Activated T-cell treated with anti-CD3 and anti-CD28 coated beads, Interleukin-2, amount 50 U/mL, for 72 hours (primary cell): Measurements from ENCODE around the gene KRTAP10-3. TPM values are rescaled to one million over a fixed set of nuclear protein-coding genes. Genes with fewer than 3 reads are reported as not detected.

ENCODE experiments used
- ATAC-seq, 2 donors: fragments of 150-1000 bp; cut with Tn5 transposase; replicated peaks in 1 of 2; 2 replicates each; pipeline ENCODE4 v1.10.0; 2021; ENCODE audit warnings: moderate library complexity in 2 of 2, mild to moderate bottlenecking in 1 of 2
- DNase-seq, 2 donors: peaks; one replicate each; pipeline ENCODE4 v3.0.0; 2021 to 2022; ENCODE audit warnings: mixed read lengths in 1 of 2
- H3K27ac Mint-ChIP-seq: one replicate; pipeline ENCODE4 v1.8.0; 2022; ENCODE audit warnings: mild to moderate bottlenecking, moderate library complexity, mixed read lengths
- H3K27me3 Mint-ChIP-seq: one replicate; pipeline ENCODE4 v1.8.0; 2022; ENCODE audit warnings: low read depth, mixed read lengths
- H3K36me3 Mint-ChIP-seq, 2 donors: one replicate each; pipeline ENCODE4 v1.8.0; 2022; ENCODE audit warnings: mixed read lengths in 2 of 2, mild to moderate bottlenecking in 1 of 2; ENCODE audit not compliant: insufficient read depth in 2 of 2
- H3K4me1 Mint-ChIP-seq: one replicate; pipeline ENCODE4 v1.8.0; 2022; ENCODE audit warnings: low read depth, mixed read lengths
- H3K4me3 Mint-ChIP-seq, 2 donors: one replicate each; pipeline ENCODE4 v1.8.0; 2022; ENCODE audit warnings: mild to moderate bottlenecking in 2 of 2, mixed read lengths in 2 of 2, moderate library complexity in 2 of 2
- H3K9me3 Mint-ChIP-seq, 2 donors: one replicate each; pipeline ENCODE4 v1.8.0; 2022; ENCODE audit warnings: mixed read lengths in 2 of 2
- total RNA-seq, 2 donors: library from RNA; stranded (reverse); gene quantifications; one replicate each; pipeline ENCODE4 v1.2.3, GENCODE V29; 2022

Gene KRTAP10-3
- total RNA-seq, 2 donors from 2014 or later: not detected

DNA sequence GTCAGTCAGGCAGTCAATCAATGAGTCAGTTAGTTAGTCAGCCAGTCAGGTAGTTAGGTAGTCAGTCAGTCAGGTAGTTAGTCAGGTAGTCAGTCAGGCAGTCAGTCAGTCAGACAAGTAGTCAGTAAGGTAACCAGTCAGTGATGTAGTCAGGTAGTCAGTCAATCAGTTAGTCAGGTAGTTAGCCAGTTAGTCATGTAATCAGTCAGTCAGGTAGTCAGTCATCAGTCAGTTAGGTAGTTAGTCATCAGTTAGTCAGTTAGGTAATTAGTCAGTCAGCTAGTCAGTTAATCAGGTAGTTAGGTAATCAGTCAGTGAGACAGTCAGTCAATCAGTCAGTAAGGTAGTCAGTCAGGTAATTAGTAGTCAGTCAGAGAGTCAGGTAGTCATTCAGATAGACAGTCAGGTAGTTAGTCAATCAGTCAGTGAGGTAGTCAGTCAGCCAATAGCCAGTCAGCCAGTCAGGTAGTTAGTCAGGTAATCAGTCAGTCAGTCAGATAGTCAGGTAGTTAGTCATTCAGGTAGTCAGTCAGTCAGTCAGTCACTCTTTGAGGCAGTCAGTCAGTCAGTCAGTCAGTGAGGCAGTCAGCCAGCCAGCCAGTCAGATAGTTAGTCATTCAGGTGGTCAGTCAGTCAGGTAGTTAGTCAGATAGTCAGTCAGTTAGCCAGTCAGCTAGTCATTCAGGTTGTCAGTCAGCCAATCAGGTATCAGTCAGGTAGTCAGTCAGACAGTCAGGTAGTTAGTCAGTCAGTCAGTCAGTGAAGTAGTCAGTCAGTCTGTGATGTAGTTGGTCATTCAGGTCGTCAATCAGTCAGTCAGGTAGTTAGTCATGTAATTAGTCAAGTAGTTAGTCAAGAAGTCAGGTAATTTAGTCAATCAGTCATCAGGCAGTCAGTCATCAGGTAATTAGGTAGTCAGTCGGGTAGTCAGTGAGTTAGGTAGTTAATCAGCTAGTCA is 33.9 kb downstream of the KRTAP10-3 start:
- H3K36me3 Mint-ChIP-seq: no peaks in the 10 kb centered on the region
- DNase-seq (no peak), ATAC-seq (peak; percentile 54 to 61)
- no peaks in the 10 kb centered on the region for H3K27me3 Mint-ChIP-seq
- no peaks in the 10 kb centered on the region for H3K9me3 Mint-ChIP-seq
- no peak overlapping the region for H3K4me3 Mint-ChIP-seq
- no peaks in the 10 kb centered on the region for H3K4me1 Mint-ChIP-seq
- H3K27ac Mint-ChIP-seq: no peak overlapping the region

DNA sequence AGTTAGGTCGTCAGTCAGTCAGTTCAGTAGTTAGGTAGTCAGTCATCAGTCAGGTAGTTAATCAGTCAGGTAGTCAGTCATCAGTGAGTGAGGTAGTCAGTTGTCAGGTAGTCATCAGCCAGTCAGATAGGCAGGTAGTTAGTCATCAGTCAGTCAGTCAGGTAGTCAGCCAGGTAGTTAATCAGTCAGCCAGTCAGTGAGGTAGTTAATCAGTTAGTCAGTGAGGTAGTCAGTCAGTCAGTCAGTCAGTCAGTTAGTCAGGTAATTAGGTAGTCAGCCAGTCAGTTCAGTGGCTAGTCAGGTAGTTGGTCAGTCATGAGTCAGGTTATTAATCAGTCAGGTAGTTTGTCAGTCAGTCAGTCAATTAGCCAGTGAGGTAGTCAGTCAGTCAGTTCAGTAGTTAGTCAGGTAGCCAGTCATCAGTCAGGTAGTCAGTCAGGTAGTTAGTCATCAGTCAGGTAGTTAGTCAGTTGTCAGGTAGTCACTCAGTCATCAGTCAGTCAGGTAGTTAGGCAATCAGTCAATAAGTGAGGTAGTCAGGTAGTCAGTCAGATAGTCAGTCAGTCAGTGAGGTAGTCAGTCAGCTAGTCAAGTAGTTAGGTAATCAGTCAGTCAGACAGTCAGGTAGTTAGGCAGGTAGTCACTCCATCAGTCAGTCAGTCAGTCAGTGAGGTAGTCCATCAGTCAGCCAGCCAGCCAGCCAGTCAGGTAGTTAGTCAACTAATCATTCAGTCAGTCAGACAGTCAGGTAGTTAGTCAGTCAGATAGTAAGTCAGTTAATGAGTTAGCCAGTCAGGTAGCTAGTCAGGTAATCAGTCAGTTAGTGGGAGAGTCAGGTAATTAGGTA is 34.8 kb downstream of the KRTAP10-3 start:
- Mint-ChIP-seq H3K27me3 (no peaks in the 10 kb centered on the region), H3K4me1 (no peaks in the 10 kb centered on the region), H3K27ac (no peak overlapping the region), H3K9me3 (no peaks in the 10 kb centered on the region), H3K36me3 (no peaks in the 10 kb centered on the region), H3K4me3 (no peak overlapping the region)
- DNase-seq: no peak
- ATAC-seq: peak; percentile 23 to 30

DNA sequence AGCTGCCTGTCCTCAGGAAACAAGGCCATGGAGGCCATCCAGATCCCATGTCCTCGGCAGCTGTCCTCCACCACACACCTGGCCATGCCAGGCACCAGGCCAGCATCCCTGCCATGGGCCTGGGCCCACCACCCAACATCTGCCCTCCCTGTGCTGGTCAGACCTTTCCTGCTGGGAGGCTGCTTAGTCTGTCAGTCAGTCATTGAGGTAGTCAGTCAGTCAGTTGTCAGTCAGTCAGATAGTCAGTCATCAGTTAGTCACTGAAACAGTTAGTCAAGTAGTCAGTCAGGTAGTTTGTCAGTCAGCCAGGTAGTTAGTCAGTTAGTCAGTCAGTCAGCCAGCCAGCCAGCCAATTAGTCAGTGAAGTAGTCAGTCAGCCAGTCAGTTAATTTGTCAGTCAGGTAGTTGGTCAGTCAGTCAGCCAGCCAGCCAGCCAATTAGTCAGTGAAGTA is 35.8 kb downstream of the KRTAP10-3 start:
- H3K27me3 Mint-ChIP-seq: no peaks in the 10 kb centered on the region
- ATAC-seq: no peak
- H3K27ac Mint-ChIP-seq: no peak overlapping the region
- H3K36me3 Mint-ChIP-seq: no peaks in the 10 kb centered on the region
- H3K4me3 Mint-ChIP-seq: no peak overlapping the region
- no peak for DNase-seq
- H3K9me3 Mint-ChIP-seq: no peaks in the 10 kb centered on the region
- no peaks in the 10 kb centered on the region for H3K4me1 Mint-ChIP-seq

DNA sequence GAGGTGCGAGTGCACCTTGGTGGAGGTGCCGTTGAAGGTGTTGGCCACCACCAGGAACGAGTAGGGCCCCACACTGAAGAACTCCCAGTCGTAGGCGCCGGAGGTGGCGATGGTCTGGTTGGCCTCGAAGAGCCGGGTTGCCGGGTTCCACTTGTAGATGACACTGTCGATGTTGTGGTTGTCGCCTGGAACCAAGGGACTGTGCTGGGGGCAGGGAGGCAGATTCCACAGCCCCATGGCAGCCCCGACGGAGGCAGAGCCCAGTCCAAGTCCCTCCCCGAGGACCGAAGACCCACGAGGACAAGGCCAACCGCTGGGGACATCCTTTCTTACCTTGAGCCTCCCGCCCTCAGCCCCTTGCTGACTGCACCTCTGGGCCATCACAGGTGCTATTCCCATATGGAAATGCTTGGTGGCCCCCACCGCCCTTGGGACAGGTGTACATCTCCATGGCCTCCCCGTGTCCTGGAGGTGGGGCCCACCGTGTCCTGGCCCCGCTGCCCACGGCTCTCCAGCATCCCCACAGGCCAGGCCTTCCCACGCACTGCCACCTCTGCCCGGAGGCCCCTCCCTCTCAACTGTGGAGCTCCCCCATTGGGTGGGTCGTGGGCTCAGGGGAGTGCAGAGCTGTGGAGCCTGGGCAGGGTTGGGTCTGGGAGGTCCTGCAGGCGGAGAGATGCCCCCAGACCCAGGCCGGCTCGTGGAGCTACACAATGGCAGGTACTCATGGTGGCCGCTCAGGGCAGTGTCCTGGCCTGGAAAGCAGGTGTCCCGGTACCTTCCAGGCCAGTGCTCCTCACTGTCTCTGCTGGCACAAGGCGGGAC is 36.5 kb downstream of the KRTAP10-3 start:
- DNase-seq: no peak
- Mint-ChIP-seq H3K4me3 (no peak overlapping the region), H3K4me1 (no peaks in the 10 kb centered on the region), H3K27ac (no peak overlapping the region), H3K27me3 (no peaks in the 10 kb centered on the region), H3K36me3 (no peaks in the 10 kb centered on the region), H3K9me3 (no peaks in the 10 kb centered on the region)
- ATAC-seq: no peak

GRCh38 chr21:44521301-44521927 is 37.2 kb downstream of the KRTAP10-3 start:
- Mint-ChIP-seq H3K27ac (no peak overlapping the region), H3K4me1 (no peaks in the 10 kb centered on the region), H3K27me3 (no peaks in the 10 kb centered on the region), H3K36me3 (no peaks in the 10 kb centered on the region), H3K9me3 (no peaks in the 10 kb centered on the region), H3K4me3 (no peak overlapping the region)
- no peak for DNase-seq
- ATAC-seq: no peak

DNA sequence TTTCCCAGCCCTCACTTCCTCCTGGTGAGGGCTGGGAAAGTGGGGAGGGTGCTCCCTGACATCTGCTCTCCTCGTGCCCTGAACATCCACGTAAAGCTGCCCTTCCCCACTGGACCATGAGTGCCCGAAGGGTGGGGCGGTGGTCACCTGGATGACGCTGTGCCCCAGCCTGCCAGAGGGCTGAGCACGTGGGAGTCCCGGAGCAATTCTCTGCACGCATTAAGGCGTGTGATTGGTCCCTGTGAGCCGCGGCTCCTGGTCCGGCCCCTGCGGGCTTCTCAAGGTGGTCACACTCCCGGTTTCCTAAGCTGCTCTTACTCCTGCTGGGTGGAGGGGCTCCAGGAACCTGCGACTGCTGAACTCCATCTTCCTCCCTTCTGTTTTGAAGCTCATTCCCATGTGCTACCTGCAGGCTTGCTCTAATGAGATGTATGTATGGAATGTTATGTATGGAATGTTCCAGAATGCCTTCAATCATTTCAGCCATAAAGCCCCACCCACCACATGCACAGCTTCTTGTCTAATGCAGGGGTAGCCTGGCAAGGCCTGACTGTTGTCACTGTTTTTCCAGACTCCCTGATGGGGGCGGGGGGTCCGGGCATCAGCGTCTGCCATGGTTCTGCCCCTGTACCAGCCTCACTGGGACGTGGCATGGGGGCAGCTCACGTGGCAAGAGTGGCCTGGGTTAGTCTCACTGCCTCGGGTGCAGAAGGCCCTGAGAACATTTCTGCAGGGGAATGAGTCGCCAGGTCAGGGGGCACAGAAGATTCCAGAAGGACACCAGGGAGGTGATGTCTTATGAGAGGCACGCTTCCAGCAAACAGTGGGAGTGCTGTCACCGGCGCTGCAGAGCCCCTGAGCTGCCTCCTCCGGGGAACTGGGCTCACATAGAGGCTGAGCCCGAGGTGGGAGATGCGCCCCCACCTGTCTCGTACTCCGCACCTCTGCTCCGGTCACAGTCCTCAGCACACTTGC is 38.0 kb downstream of the KRTAP10-3 start:
- no peak overlapping the region for H3K4me3 Mint-ChIP-seq
- no peaks in the 10 kb centered on the region for H3K27me3 Mint-ChIP-seq
- no peaks in the 10 kb centered on the region for H3K4me1 Mint-ChIP-seq
- ATAC-seq (no peak), DNase-seq (no peak)
- H3K36me3 Mint-ChIP-seq: no peaks in the 10 kb centered on the region
- H3K27ac Mint-ChIP-seq: no peak overlapping the region
- H3K9me3 Mint-ChIP-seq: no peaks in the 10 kb centered on the region

- no peak for ATAC-seq
- no peaks in the 10 kb centered on the region for H3K27me3 Mint-ChIP-seq
- H3K9me3 Mint-ChIP-seq: no peaks in the 10 kb centered on the region
- H3K27ac Mint-ChIP-seq: no peak overlapping the region
- H3K4me1 Mint-ChIP-seq: no peaks in the 10 kb centered on the region
- no peak for DNase-seq
- H3K4me3 Mint-ChIP-seq: no peak overlapping the region
- no peaks in the 10 kb centered on the region for H3K36me3 Mint-ChIP-seq
Observed at GRCh38 chr21:44519346-44520325, 39.0 kb downstream of the KRTAP10-3 start.

GRCh38 chr21:44518686-44519085 is 39.9 kb downstream of the KRTAP10-3 start:
- Mint-ChIP-seq H3K4me3 (no peak overlapping the region), H3K9me3 (no peaks in the 10 kb centered on the region), H3K4me1 (no peaks in the 10 kb centered on the region), H3K27me3 (no peaks in the 10 kb centered on the region), H3K27ac (no peak overlapping the region), H3K36me3 (no peaks in the 10 kb centered on the region)
- ATAC-seq (no peak), DNase-seq (no peak)

DNA sequence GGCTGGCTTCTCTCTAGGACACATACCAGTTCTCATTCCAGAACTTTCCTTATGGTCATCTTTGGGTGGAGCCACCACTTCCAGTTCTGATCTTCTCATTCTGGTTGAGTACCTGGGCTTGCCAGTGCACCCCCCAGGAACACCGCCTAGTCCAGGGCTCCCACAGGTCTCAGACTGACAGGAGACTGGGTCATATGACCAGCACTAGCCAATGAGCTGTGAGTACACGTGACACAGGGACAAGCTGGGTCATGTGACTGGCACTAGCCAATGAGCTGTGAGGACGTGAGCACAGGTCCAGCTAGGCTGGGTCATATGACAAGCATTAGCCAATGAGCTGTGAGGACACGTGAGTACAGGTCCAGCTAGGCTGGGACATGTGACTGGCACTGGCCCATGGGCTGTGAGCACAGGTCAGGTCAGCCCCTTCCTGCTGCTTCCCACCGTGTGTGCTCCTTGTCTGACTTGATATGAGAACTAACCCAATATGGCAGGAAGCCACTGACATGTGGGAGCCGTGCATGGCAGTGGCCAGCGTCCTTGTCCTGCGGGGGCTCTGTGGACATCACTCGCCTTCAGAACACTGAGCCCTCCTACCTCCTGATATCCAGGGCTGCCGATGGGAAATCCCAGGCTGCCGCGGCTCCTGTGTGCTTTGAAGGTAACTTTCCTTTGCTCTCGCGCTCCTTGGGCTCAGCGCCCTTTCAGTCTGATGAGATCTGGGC is 41.3 kb downstream of the KRTAP10-3 start:
- Mint-ChIP-seq H3K27me3 (no peaks in the 10 kb centered on the region), H3K4me3 (peak overlapping the region in 1 of 2 donors; percentile 4), H3K27ac (no peak overlapping the region), H3K4me1 (no peaks in the 10 kb centered on the region), H3K9me3 (no peaks in the 10 kb centered on the region), H3K36me3 (no peaks in the 10 kb centered on the region)
- ATAC-seq: peak; percentile 26 to 64
- DNase-seq: peak in 1 of 2 donors; percentile 15

GRCh38 chr21:44516828-44517174 is 41.8 kb downstream of the KRTAP10-3 start:
- Mint-ChIP-seq H3K4me1 (no peaks in the 10 kb centered on the region), H3K4me3 (no peak overlapping the region)

More at GRCh38 chr21:44516828-44517174, 41.8 kb downstream of the KRTAP10-3 start:
- ATAC-seq (no peak), DNase-seq (no peak)
- no peaks in the 10 kb centered on the region for H3K27me3 Mint-ChIP-seq
- no peaks in the 10 kb centered on the region for H3K36me3 Mint-ChIP-seq
- no peaks in the 10 kb centered on the region for H3K9me3 Mint-ChIP-seq
- no peak overlapping the region for H3K27ac Mint-ChIP-seq
